Parathyroid adenoma (tissue), 2 donors: ENCODE measurements around the gene FAM149A.

Experiments used
- H2AFZ ChIP-seq: fragments of 300-600 bp; sonication (generic); one replicate; pipeline ENCODE4 v1.7.0; 2017; ENCODE audit warnings: antibody characterized with exemption, mild to moderate bottlenecking
- H3K27ac ChIP-seq: fragments of 300-600 bp; sonication (generic); one replicate; pipeline ENCODE4 v1.7.0; 2017
- H3K27me3 ChIP-seq: fragments of 300-600 bp; sonication (generic); one replicate; pipeline ENCODE4 v1.7.0; 2017; ENCODE audit warnings: low read length; ENCODE audit not compliant: control insufficient read depth, insufficient read depth
- H3K36me3 ChIP-seq: fragments of 300-600 bp; sonication (generic); one replicate; pipeline ENCODE4 v1.7.0; 2017; ENCODE audit warnings: low read length; ENCODE audit not compliant: control insufficient read depth, insufficient read depth
- H3K4me1 ChIP-seq: fragments of 300-600 bp; sonication (generic); one replicate; pipeline ENCODE4 v1.7.0; 2017; ENCODE audit warnings: control low read depth
- H3K4me2 ChIP-seq: fragments of 300-600 bp; sonication (generic); one replicate; pipeline ENCODE4 v1.7.0; 2017; ENCODE audit warnings: low read length
- H3K4me3 ChIP-seq: fragments of 300-600 bp; sonication (generic); one replicate; pipeline ENCODE4 v1.7.0; 2017; ENCODE audit warnings: low read depth, low read length
- H3K79me2 ChIP-seq: fragments of 300-600 bp; sonication (generic); one replicate; pipeline ENCODE4 v1.7.0; 2017; ENCODE audit warnings: control low read depth
- H3K9ac ChIP-seq: fragments of 300-600 bp; sonication (generic); one replicate; pipeline ENCODE4 v1.7.0; 2017; ENCODE audit warnings: mild to moderate bottlenecking
- H3K9me3 ChIP-seq: fragments of 300-600 bp; sonication (generic); one replicate; pipeline ENCODE4 v1.7.0; 2017; ENCODE audit warnings: low read length; ENCODE audit not compliant: control insufficient read depth
- CTCF ChIP-seq: fragments of 300-600 bp; sonication (generic); IDR thresholded peaks from one replicate; pipeline ENCODE4 v1.7.0; 2017; ENCODE audit warnings: antibody characterized with exemption, mild to moderate bottlenecking
- donor health status: primary hyperparathyroidism.

FAM149A gene

GRCh38 chr4:186104114-186104889 lies at the start of gene FAM149A:
Gene FAM149A, plus strand, starts transcription at chr4:186104704.
- no peak for TF ChIP-seq CTCF
- Histone ChIP-seq H3K27ac (no peak within 1 kb of the TSS), H3K4me1 (no peaks in the 10 kb centered on the region), H3K4me2 (peak within 1 kb of the TSS; percentile 25), H3K79me2 (no peaks in the 10 kb centered on the region), H3K9me3 (no peaks in the 10 kb centered on the region), H3K27me3 (no peaks in the 10 kb centered on the region), H3K9ac (no peak within 1 kb of the TSS), H3K4me3 (peak within 1 kb of the TSS; percentile 54), H2AFZ (peak within 1 kb of the TSS; percentile 77), H3K36me3 (no peaks in the 10 kb centered on the region)

- Histone ChIP-seq H3K9me3 (no peaks in the 10 kb centered on the region), H3K27me3 (no peaks in the 10 kb centered on the region), H3K4me3 (no peak overlapping the region), H3K36me3 (no peaks in the 10 kb centered on the region), H3K4me2 (no peak overlapping the region), H3K9ac (no peak overlapping the region), H3K27ac (no peak overlapping the region), H3K4me1 (no peaks in the 10 kb centered on the region), H2AFZ (no peak overlapping the region), H3K79me2 (no peaks in the 10 kb centered on the region)
- no peak for TF ChIP-seq CTCF
Observed at GRCh38 chr4:186058253-186058979, 46.1 kb upstream of the FAM149A start.

- H2AFZ ChIP-seq: no peak overlapping the region
- no peaks in the 10 kb centered on the region for H3K27me3 ChIP-seq
- no peaks in the 10 kb centered on the region for H3K4me1 ChIP-seq
- H3K79me2 ChIP-seq: no peaks in the 10 kb centered on the region
- H3K9ac ChIP-seq: no peak overlapping the region
- H3K4me3 ChIP-seq: no peak overlapping the region
- no peaks in the 10 kb centered on the region for H3K36me3 ChIP-seq
- no peak overlapping the region for H3K27ac ChIP-seq
- H3K4me2 ChIP-seq: no peak overlapping the region
- no peaks in the 10 kb centered on the region for H3K9me3 ChIP-seq
- TF ChIP-seq CTCF: no peak
Observed at GRCh38 chr4:186058980-186059316, 45.6 kb upstream of the FAM149A start.

- H3K4me2 ChIP-seq: no peak overlapping the region
- no peak for TF ChIP-seq CTCF
- no peak overlapping the region for H3K4me3 ChIP-seq
- no peak overlapping the region for H3K9ac ChIP-seq
- no peak overlapping the region for H2AFZ ChIP-seq
- no peaks in the 10 kb centered on the region for H3K4me1 ChIP-seq
- no peaks in the 10 kb centered on the region for H3K36me3 ChIP-seq
- H3K79me2 ChIP-seq: no peaks in the 10 kb centered on the region
- H3K27ac ChIP-seq: no peak overlapping the region
- no peaks in the 10 kb centered on the region for H3K9me3 ChIP-seq
- no peaks in the 10 kb centered on the region for H3K27me3 ChIP-seq
Observed at GRCh38 chr4:186061921-186062320, 42.6 kb upstream of the FAM149A start.
